ENCODE measurements around the gene FAM184B. TPM values are rescaled to one million over a fixed set of nuclear protein-coding genes. Genes with fewer than 3 reads are reported as not detected.

The FAM184B gene
- polyA plus RNA-seq, 1 donor from 2014 or later, result 0.10 TPM

DNA sequence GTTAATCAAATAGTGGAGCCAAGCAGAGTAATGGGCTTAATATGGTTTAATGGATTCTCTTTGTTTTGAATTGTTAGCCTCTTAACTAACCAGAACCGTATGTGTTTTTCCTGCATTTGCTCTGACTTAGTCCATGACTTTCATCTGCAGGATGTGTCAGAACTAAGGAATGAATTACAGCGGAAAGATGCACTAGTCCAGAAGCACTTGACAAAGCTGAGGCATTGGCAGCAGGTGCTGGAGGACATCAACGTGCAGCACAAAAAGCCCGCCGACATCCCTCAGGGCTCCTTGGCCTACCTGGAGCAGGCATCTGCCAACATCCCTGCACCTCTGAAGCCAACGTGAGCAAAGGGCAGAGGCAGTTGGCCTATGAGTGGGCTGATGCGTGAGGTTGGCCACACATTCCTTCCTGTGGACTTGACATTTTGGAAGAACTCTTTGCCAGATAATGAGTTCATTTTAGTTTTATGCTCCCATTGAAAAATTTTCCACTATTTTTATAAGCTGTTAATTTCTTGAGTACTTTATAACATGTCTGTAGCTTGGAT lies 157.9 kb downstream of the FAM184B start:
- H3F3A ChIP-seq (ENCODE audit: insufficient read depth, low read length, poor library complexity, severe bottlenecking), result no peaks in the 10 kb centered on the region
- H3K79me2 ChIP-seq (replicated peaks; ENCODE audit: insufficient read depth, low read length), result peaks cover 13% of the 10 kb centered on the region
- no peak overlapping the region for H3K27ac ChIP-seq (ENCODE audit: low read length)

DNA sequence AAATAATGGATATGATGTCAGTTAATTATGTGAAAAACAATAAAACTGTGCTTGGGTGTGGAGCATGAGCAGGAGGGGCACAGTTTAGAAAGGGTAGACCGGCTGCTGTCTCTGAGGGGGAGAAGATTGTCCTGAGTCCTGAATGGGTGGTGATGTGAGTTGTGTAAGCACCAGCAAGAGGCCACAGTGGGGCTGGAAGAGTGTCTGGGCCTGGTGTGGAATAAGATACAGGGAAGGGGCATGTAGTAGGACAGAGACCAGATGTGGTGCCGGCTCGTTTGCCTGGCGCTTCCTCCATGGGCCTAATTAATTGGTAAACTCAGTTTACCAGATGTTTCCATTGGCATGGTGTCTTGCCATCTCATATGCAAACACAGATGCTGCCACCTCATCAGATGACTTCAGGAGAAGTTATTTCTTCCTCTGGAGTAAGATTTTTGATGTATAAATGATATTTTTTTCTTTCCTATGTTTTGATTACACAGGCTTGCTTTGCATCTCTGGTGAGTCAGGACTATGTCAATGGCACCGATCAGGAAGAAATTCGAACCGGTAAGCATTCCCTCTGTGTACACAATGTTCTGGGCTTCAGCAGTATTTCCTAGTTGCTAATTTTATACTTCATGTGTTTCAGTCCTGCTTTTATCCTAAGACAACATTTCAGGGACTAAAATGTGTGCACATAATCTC lies 161.9 kb downstream of the FAM184B start:
- Histone ChIP-seq H3K4me3 (ENCODE audit: low read length) (no peak overlapping the region), H3K9ac (ENCODE audit: low read length) (no peak overlapping the region), H3K9me3 (ENCODE audit: low read length) (no peaks in the 10 kb centered on the region), H3K4me2 (ENCODE audit: low read length) (no peak overlapping the region), H3F3A (ENCODE audit: insufficient read depth, low read length, poor library complexity, severe bottlenecking) (no peaks in the 10 kb centered on the region), H3K9me2 (ENCODE audit: insufficient read depth, low read length) (no peaks in the 10 kb centered on the region), H3K36me3 (ENCODE audit: insufficient read depth, low read length) (peaks cover 7% of the 10 kb centered on the region), H4K20me1 (ENCODE audit: insufficient read depth) (no peaks in the 10 kb centered on the region), H3K79me2 (replicated peaks; ENCODE audit: insufficient read depth, low read length) (peaks cover 52% of the 10 kb centered on the region), H2AFZ (ENCODE audit: low read depth, low read length) (no peak overlapping the region), H3K27me3 (ENCODE audit: insufficient read depth, low read depth, low read length) (no peaks in the 10 kb centered on the region), H3K27ac (ENCODE audit: low read length) (no peak overlapping the region)
- TF ChIP-seq MXI1 (conservative IDR thresholded peaks at IDR 0.05; ENCODE audit: poor library complexity, severe bottlenecking) (no peak), POLR2AphosphoS5 (IDR thresholded peaks at IDR 0.05) (no peak), EP300 (conservative IDR thresholded peaks at IDR 0.05; ENCODE audit: poor library complexity, severe bottlenecking) (no peak), RAD21 (conservative IDR thresholded peaks at IDR 0.05) (no peak), SMC3 (conservative IDR thresholded peaks at IDR 0.05; ENCODE audit: poor library complexity) (no peak), TAF1 (IDR thresholded peaks at IDR 0.05; ENCODE audit: low read depth) (no peak), EZH2 (IDR thresholded peaks at IDR 0.05; ENCODE audit: borderline replicate concordance, insufficient read depth, low read length, poor library complexity, severe bottlenecking) (no peak)
- TF ChIP-seq, protein P1, sequence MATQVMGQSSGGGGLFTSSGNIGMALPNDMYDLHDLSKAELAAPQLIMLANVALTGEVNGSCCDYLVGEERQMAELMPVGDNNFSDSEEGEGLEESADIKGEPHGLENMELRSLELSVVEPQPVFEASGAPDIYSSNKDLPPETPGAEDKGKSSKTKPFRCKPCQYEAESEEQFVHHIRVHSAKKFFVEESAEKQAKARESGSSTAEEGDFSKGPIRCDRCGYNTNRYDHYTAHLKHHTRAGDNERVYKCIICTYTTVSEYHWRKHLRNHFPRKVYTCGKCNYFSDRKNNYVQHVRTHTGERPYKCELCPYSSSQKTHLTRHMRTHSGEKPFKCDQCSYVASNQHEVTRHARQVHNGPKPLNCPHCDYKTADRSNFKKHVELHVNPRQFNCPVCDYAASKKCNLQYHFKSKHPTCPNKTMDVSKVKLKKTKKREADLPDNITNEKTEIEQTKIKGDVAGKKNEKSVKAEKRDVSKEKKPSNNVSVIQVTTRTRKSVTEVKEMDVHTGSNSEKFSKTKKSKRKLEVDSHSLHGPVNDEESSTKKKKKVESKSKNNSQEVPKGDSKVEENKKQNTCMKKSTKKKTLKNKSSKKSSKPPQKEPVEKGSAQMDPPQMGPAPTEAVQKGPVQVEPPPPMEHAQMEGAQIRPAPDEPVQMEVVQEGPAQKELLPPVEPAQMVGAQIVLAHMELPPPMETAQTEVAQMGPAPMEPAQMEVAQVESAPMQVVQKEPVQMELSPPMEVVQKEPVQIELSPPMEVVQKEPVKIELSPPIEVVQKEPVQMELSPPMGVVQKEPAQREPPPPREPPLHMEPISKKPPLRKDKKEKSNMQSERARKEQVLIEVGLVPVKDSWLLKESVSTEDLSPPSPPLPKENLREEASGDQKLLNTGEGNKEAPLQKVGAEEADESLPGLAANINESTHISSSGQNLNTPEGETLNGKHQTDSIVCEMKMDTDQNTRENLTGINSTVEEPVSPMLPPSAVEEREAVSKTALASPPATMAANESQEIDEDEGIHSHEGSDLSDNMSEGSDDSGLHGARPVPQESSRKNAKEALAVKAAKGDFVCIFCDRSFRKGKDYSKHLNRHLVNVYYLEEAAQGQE (IDR thresholded peaks at IDR 0.05; ENCODE audit: borderline replicate concordance), result no peak
- TF ChIP-seq, protein P2, sequence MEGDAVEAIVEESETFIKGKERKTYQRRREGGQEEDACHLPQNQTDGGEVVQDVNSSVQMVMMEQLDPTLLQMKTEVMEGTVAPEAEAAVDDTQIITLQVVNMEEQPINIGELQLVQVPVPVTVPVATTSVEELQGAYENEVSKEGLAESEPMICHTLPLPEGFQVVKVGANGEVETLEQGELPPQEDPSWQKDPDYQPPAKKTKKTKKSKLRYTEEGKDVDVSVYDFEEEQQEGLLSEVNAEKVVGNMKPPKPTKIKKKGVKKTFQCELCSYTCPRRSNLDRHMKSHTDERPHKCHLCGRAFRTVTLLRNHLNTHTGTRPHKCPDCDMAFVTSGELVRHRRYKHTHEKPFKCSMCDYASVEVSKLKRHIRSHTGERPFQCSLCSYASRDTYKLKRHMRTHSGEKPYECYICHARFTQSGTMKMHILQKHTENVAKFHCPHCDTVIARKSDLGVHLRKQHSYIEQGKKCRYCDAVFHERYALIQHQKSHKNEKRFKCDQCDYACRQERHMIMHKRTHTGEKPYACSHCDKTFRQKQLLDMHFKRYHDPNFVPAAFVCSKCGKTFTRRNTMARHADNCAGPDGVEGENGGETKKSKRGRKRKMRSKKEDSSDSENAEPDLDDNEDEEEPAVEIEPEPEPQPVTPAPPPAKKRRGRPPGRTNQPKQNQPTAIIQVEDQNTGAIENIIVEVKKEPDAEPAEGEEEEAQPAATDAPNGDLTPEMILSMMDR (IDR thresholded peaks at IDR 0.05; ENCODE audit: poor library complexity, severe bottlenecking), result no peak

More for the DNA sequence above, 157.9 kb downstream of the FAM184B start:
- Histone ChIP-seq H4K20me1 (ENCODE audit: insufficient read depth) (no peaks in the 10 kb centered on the region), H2AFZ (ENCODE audit: low read depth, low read length) (no peak overlapping the region), H3K36me3 (ENCODE audit: insufficient read depth, low read length) (peaks cover 7% of the 10 kb centered on the region), H3K4me2 (ENCODE audit: low read length) (no peak overlapping the region), H3K9me3 (ENCODE audit: low read length) (no peaks in the 10 kb centered on the region), H3K4me3 (ENCODE audit: low read length) (no peak overlapping the region), H3K9me2 (ENCODE audit: insufficient read depth, low read length) (no peaks in the 10 kb centered on the region), H3K27me3 (ENCODE audit: insufficient read depth, low read depth, low read length) (no peaks in the 10 kb centered on the region), H3K9ac (ENCODE audit: low read length) (no peak overlapping the region)
- no peak for TF ChIP-seq MXI1 (conservative IDR thresholded peaks at IDR 0.05; ENCODE audit: poor library complexity, severe bottlenecking)
- TF ChIP-seq EP300 (conservative IDR thresholded peaks at IDR 0.05; ENCODE audit: poor library complexity, severe bottlenecking), result no peak
- TF ChIP-seq EZH2 (IDR thresholded peaks at IDR 0.05; ENCODE audit: borderline replicate concordance, insufficient read depth, low read length, poor library complexity, severe bottlenecking), result no peak
- TF ChIP-seq, protein P2 (IDR thresholded peaks at IDR 0.05; ENCODE audit: poor library complexity, severe bottlenecking), result no peak
- no peak for TF ChIP-seq RAD21 (conservative IDR thresholded peaks at IDR 0.05)
- TF ChIP-seq SMC3 (conservative IDR thresholded peaks at IDR 0.05; ENCODE audit: poor library complexity), result no peak
- no peak for TF ChIP-seq POLR2AphosphoS5 (IDR thresholded peaks at IDR 0.05)
- no peak for TF ChIP-seq TAF1 (IDR thresholded peaks at IDR 0.05; ENCODE audit: low read depth)
- TF ChIP-seq, protein P1 (IDR thresholded peaks at IDR 0.05; ENCODE audit: borderline replicate concordance), result no peak

Data from neural cell (in vitro differentiated cells).